MG63 (cell line): ENCODE results near the gene MAP3K9. TPM values are rescaled to one million over a fixed set of nuclear protein-coding genes. Genes with fewer than 3 reads are reported as not detected.
A peak's percentile ranks its signal among the peaks of the same experiment; 100 is the strongest.

Source experiments
- DNase-seq: peaks from one replicate; pipeline ENCODE4 v3.0.0-alpha.2; 2020
- H3K27me3 ChIP-seq: fragments of 250-450 bp; sonication (Bioruptor Pico); 2 replicates; pipeline ENCODE4 v1.5.1; 2020; ENCODE audit warnings: mild to moderate bottlenecking, moderate library complexity
- H3K36me3 ChIP-seq: fragments of 250-450 bp; sonication (Bioruptor Pico); 2 replicates; pipeline ENCODE4 v1.5.1; 2020; ENCODE audit warnings: mild to moderate bottlenecking, moderate library complexity
- H3K4me3 ChIP-seq: fragments of 250-450 bp; sonication (Bioruptor Pico); 2 replicates; pipeline ENCODE4 v1.5.1; 2020; ENCODE audit warnings: mild to moderate bottlenecking, moderate library complexity
- H3K9me3 ChIP-seq: fragments of 250-450 bp; sonication (Bioruptor Pico); 2 replicates; pipeline ENCODE4 v1.5.1; 2020; ENCODE audit warnings: mild to moderate bottlenecking, moderate library complexity
- total RNA-seq: library from RNA; depleted of rRNA; stranded (reverse); fragments of >200 nt; shearing (Covaris generic); gene quantifications from 2 replicates; pipeline ENCODE4 v1.2.3, GENCODE V29; 2014; ENCODE audit warnings: low replicate concordance

The MAP3K9 gene
- total RNA-seq, 1 experiment from 2014 or later, result 0.76 TPM

DNA sequence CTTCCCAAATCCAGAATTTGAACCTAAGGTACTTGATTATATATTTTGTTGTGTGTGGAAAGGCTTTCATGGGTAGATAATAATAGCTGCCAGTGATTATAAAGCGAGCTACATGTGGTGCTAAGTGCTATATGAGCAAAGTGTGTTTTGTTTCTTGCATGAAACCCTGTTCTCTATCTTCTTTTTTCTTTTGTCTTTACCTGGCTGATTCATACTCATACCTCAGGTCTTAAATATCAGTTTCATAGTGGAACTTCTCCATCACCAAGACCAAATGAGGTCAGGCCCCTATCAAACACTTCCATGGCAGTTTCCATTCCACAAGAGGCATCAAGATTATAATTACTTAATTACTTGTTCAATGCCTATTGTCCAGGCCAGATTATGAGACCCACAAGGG, 6.9 kb downstream of the MAP3K9 start:
- Histone ChIP-seq H3K27me3 (peaks cover 3% of the 10 kb centered on the region; the same call in 1 of the 2 replicates), H3K36me3 (no peaks in the 10 kb centered on the region), H3K4me3 (no peak overlapping the region), H3K9me3 (no peaks in the 10 kb centered on the region)
- DNase-seq, result no peak

DNA sequence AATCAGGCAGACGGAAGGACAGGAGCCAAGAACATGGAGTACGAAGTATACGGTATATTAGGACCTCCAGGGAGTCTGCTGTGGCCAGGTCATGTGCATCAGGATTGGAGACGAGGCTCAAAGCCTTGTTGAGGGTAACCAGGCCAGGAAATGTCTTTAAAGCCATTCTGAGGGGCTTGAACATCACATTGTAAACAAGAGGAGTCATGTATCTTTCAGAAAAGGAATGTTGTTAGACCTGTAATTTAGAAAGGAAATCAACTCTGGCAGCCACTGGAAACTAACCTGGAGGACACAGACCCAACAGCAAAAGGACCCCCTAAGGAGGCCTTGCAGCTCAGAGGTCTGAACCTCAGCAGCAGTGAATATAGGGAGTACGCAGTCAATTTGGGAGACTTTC, 7.5 kb downstream of the MAP3K9 start:
- H3K9me3 ChIP-seq, result no peaks in the 10 kb centered on the region
- H3K4me3 ChIP-seq, result no peak overlapping the region
- H3K27me3 ChIP-seq, result peaks cover 3% of the 10 kb centered on the region; the same call in 1 of the 2 replicates
- H3K36me3 ChIP-seq, result no peaks in the 10 kb centered on the region
- DNase-seq, result no peak

GRCh38 chr14:70796551-70796950, 12.8 kb downstream of the MAP3K9 start:
- DNase-seq, result no peak
- H3K27me3 ChIP-seq, result no peaks in the 10 kb centered on the region
- no peaks in the 10 kb centered on the region for H3K36me3 ChIP-seq
- H3K4me3 ChIP-seq, result no peak overlapping the region
- H3K9me3 ChIP-seq, result no peaks in the 10 kb centered on the region

- Histone ChIP-seq H3K4me3 (no peak overlapping the region), H3K9me3 (no peaks in the 10 kb centered on the region), H3K36me3 (no peaks in the 10 kb centered on the region), H3K27me3 (no peaks in the 10 kb centered on the region)
- no peak for DNase-seq
Observed at GRCh38 chr14:70794294-70794693, 15.0 kb downstream of the MAP3K9 start.

- no peak for DNase-seq
- no peaks in the 10 kb centered on the region for H3K27me3 ChIP-seq
- no peaks in the 10 kb centered on the region for H3K9me3 ChIP-seq
- H3K4me3 ChIP-seq, result no peak overlapping the region
- H3K36me3 ChIP-seq, result no peaks in the 10 kb centered on the region
Observed at GRCh38 chr14:70793637-70794036, 15.7 kb downstream of the MAP3K9 start.

DNA sequence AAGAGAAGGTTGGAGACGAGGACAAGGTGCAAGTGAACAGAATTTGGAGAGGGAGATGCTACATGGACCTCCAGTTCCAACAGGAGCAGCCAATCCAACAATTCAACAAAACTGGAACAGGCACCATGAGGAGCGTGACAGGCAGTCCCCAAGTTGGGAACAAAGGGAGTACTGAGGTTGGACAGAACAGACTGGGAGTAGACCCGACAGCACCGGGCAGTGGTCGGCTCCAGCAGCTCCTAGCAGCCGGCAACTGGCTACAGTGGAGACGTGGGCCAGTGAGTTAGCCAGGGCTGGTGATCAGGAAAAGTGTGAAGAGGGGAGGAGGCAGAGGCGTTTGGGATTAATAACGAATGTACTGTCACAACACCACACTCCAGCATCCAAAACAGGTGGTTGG, 16.4 kb downstream of the MAP3K9 start:
- no peak overlapping the region for H3K4me3 ChIP-seq
- no peaks in the 10 kb centered on the region for H3K9me3 ChIP-seq
- DNase-seq, result no peak
- no peaks in the 10 kb centered on the region for H3K36me3 ChIP-seq
- H3K27me3 ChIP-seq, result no peaks in the 10 kb centered on the region

DNA sequence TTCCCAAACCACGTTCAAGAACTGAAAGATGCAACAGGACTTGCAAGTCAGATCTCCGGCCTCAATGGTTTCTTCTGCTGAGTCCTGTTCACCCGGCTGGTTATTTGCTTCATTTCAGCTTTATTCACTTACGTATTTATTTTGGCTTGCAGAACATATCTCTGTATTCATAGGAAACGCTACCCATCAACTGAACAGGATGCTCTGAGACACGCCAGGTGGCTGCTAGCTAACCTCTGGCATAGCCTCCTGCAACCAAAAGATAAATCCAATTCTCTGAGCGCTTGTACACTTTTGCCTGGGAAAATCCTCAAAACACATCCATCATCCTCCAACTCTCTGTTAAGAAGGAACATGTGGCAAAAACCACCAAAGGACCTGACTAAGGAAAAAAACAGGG, 17.3 kb downstream of the MAP3K9 start:
- Histone ChIP-seq H3K9me3 (no peaks in the 10 kb centered on the region), H3K27me3 (no peaks in the 10 kb centered on the region), H3K4me3 (no peak overlapping the region), H3K36me3 (no peaks in the 10 kb centered on the region)
- no peak for DNase-seq

GRCh38 chr14:70789961-70790360, 19.4 kb downstream of the MAP3K9 start:
- no peaks in the 10 kb centered on the region for H3K27me3 ChIP-seq
- no peak overlapping the region for H3K4me3 ChIP-seq
- no peak for DNase-seq
- H3K9me3 ChIP-seq, result no peaks in the 10 kb centered on the region
- H3K36me3 ChIP-seq, result no peaks in the 10 kb centered on the region

GRCh38 chr14:70789361-70789760, 20.0 kb downstream of the MAP3K9 start:
- DNase-seq, result peak; percentile 55

GRCh38 chr14:70788898-70789297, 20.4 kb downstream of the MAP3K9 start:
- Histone ChIP-seq H3K9me3 (no peaks in the 10 kb centered on the region), H3K4me3 (no peak overlapping the region), H3K36me3 (no peaks in the 10 kb centered on the region), H3K27me3 (no peaks in the 10 kb centered on the region)
- no peak for DNase-seq

More at GRCh38 chr14:70789361-70789760, 20.0 kb downstream of the MAP3K9 start:
- Histone ChIP-seq H3K4me3 (no peak overlapping the region), H3K36me3 (no peaks in the 10 kb centered on the region), H3K9me3 (no peaks in the 10 kb centered on the region), H3K27me3 (no peaks in the 10 kb centered on the region)

DNA sequence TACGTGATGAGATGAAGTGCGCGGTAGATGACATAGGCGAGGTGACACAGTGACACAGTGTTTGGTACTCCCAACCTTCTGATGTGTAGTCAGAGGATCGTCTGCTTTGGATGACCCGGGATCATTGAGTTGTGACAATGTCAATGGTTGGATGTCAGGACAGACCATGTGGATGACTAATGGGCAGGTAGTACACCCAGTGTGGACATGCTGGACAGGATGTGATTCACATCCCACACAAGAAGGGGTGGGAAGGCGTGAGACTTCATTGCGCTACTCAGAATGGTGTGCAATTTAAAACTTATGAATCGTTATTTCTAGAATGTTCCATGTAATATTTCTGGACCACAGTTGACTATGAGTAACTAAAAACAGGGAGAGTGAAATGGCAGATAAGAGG, 23.8 kb downstream of the MAP3K9 start:
- H3K4me3 ChIP-seq, result no peak overlapping the region
- DNase-seq, result no peak
- H3K9me3 ChIP-seq, result no peaks in the 10 kb centered on the region
- H3K27me3 ChIP-seq, result no peaks in the 10 kb centered on the region
- H3K36me3 ChIP-seq, result no peaks in the 10 kb centered on the region

- DNase-seq, result no peak
- H3K27me3 ChIP-seq, result no peaks in the 10 kb centered on the region
Observed at GRCh38 chr14:70784886-70785285, 24.4 kb downstream of the MAP3K9 start.

DNA sequence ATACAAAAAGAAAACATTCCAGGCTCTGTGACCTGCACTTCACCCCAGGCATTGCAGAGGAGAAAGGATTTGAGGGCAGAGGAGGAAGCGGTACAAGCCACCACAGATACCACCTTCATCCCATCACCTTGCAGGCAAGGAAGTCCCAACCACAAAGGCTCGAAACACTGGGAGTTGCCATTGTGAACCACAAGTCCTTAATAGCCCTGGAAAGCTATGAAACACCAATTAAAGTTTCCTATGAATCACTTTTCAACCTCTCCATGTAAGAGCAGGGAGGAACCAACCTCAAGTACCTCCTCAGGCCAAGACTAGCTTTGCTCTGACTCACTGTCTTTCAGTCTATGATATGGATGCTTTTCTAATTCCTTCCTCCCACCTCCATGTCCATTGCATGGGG, 27.0 kb downstream of the MAP3K9 start:
- Histone ChIP-seq H3K27me3 (no peaks in the 10 kb centered on the region), H3K36me3 (no peaks in the 10 kb centered on the region), H3K9me3 (no peaks in the 10 kb centered on the region), H3K4me3 (no peak overlapping the region)
- no peak for DNase-seq

More at GRCh38 chr14:70784886-70785285, 24.4 kb downstream of the MAP3K9 start:
- Histone ChIP-seq H3K9me3 (no peaks in the 10 kb centered on the region), H3K4me3 (no peak overlapping the region), H3K36me3 (no peaks in the 10 kb centered on the region)

DNA sequence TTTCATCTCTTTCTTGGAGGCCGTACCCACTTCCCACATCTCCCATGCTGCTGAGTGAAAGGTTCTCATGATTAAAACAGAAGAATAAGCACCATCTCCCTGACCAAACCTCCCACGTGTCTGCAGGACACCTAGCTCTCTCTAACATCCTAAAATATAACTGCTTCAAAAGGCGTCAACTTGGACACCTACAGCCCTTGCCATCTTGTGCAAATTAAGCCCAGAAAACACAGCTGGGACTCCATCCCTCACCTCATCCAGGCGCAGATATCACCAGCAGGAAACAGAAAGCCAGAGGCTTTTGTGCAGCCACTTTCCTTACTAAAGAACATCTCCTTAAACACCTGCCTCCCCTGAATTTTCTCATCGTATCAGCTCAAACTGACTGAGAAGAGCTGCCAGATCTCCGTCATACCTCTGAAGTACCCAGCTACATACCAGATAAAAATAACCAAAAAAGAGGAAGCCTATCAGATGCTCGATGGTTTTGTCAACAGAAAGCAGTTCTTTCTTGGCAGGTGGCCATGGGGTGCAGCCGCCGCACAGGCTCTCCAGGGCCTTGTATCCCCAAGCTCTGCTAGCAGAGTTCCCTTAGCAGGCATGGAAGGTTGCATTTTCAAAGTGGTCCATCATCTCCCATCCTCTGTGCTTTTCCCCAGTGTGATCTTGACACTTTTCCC, 28.8 kb downstream of the MAP3K9 start:
- Histone ChIP-seq H3K9me3 (no peaks in the 10 kb centered on the region), H3K27me3 (no peaks in the 10 kb centered on the region), H3K4me3 (no peak overlapping the region), H3K36me3 (no peaks in the 10 kb centered on the region)
- no peak for DNase-seq

DNA sequence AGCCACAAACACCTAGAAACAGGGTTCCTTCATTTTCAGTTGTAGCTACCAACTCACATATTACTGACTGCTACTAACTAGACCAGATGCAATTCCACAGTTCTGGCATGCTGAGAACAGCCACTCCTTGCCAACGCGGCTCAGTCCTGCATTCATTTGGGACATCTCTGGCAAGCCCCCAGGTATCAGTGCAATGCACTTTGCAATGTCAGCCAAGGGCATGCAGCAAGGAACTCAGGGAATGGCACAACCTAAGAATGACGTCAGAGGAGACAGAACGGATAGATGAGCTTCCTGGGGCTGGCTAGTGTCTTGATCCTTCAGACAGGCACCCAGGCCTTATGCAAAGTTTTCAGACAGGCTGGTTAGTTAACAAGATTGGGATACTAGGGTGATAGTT, 29.6 kb downstream of the MAP3K9 start:
- Histone ChIP-seq H3K27me3 (no peaks in the 10 kb centered on the region), H3K36me3 (no peaks in the 10 kb centered on the region), H3K9me3 (no peaks in the 10 kb centered on the region), H3K4me3 (no peak overlapping the region)
- DNase-seq, result peak; percentile 16

- Histone ChIP-seq H3K36me3 (no peaks in the 10 kb centered on the region), H3K9me3 (no peaks in the 10 kb centered on the region), H3K27me3 (no peaks in the 10 kb centered on the region), H3K4me3 (no peak overlapping the region)
- no peak for DNase-seq
Observed at GRCh38 chr14:70776197-70776596, 33.1 kb downstream of the MAP3K9 start.

GRCh38 chr14:70773182-70773862, 36.0 kb downstream of the MAP3K9 start:
- no peak for DNase-seq
- Histone ChIP-seq H3K27me3 (no peaks in the 10 kb centered on the region), H3K4me3 (no peak overlapping the region), H3K36me3 (no peaks in the 10 kb centered on the region), H3K9me3 (no peaks in the 10 kb centered on the region)

GRCh38 chr14:70771781-70772212, 37.5 kb downstream of the MAP3K9 start:
- H3K9me3 ChIP-seq, result no peaks in the 10 kb centered on the region
- no peak overlapping the region for H3K4me3 ChIP-seq
- H3K36me3 ChIP-seq, result no peaks in the 10 kb centered on the region
- no peaks in the 10 kb centered on the region for H3K27me3 ChIP-seq
- DNase-seq, result peak; percentile 27
